GM12865 (cell line): Measurements from ENCODE around the gene CEP164.

Source experiments
- DNase-seq: peaks from one replicate; pipeline ENCODE4 v3.0.0; 2010; ENCODE audit warnings: low read depth
- H3K4me3 ChIP-seq: 2 replicates; pipeline ENCODE4 v1.5.1; 2011; ENCODE audit warnings: mild to moderate bottlenecking, low read depth, low read length, control low read depth
- TF ChIP-seq, protein P1 (sequence below): IDR thresholded peaks from 2 replicates; pipeline ENCODE4 v1.5.1; 2011; ENCODE audit warnings: low read length, control low read depth, low read depth, inconsistent platforms; ENCODE audit not compliant: insufficient read depth; ENCODE audit errors: missing control alignments

CEP164 gene

DNA sequence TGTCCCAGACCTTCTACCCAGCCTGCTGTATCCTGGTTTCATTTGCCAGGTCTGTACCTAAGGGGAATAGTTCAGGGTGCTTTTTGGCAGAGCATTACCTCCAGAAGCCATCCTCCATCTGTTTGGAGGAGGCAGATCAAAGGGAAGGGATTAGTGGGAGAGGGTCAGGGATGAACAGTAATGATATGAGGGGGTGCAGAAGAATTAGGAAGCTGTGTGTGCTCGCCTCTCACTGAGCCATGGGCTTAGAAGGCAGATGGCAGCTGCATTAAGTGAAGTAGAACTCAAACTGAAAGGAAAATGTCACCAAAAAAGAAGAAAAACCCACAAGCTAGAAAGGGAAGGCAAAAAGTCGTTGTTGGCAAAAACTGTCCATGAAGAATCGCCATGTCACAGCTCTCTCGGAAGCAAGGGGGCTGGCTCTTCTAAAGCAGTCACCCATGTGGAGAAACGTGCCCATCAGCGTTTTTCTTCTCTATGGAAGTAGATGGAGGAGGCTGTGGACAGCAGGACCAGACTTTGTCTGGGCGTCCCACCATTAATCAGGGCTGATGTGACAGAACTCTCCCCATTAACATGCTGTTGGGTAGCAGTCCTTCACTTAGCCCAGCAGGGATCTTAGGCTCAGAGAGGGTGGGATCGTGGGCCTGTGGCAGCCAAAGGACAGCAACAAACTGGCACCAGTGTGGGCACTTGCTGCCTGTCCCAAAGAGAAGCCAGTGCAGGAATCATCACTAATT is 46.8 kb downstream of the CEP164 start:
- no peak for DNase-seq
- TF ChIP-seq, protein P1, sequence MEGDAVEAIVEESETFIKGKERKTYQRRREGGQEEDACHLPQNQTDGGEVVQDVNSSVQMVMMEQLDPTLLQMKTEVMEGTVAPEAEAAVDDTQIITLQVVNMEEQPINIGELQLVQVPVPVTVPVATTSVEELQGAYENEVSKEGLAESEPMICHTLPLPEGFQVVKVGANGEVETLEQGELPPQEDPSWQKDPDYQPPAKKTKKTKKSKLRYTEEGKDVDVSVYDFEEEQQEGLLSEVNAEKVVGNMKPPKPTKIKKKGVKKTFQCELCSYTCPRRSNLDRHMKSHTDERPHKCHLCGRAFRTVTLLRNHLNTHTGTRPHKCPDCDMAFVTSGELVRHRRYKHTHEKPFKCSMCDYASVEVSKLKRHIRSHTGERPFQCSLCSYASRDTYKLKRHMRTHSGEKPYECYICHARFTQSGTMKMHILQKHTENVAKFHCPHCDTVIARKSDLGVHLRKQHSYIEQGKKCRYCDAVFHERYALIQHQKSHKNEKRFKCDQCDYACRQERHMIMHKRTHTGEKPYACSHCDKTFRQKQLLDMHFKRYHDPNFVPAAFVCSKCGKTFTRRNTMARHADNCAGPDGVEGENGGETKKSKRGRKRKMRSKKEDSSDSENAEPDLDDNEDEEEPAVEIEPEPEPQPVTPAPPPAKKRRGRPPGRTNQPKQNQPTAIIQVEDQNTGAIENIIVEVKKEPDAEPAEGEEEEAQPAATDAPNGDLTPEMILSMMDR = no peak
- H3K4me3 ChIP-seq = no peak overlapping the region

GRCh38 chr11:117375960-117376359 is 48.3 kb downstream of the CEP164 start:
- TF ChIP-seq, protein P1 = no peak
- DNase-seq = no peak
- no peak overlapping the region for H3K4me3 ChIP-seq

DNA sequence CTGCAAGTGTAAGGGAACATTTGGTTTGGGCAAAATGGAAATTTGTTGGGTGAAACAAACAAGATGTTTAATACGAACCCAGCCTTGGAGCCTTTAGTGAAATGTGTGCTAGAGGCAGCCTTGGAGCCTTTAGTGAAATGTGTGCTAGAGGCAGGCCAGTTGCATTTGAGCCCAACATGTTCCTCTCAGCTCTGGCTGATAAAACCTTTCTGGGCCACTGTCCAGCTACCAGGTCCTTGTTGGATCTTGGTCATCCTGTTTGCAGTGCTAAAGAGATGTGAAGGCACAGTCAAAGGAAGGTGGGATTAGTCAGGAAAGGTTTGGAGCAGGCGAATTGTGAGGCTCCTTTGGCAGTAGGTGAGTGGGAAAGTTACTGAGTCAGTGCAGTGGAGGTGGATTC is 48.9 kb downstream of the CEP164 start:
- DNase-seq = no peak
- H3K4me3 ChIP-seq = no peak overlapping the region
- TF ChIP-seq, protein P1 = no peak

DNA sequence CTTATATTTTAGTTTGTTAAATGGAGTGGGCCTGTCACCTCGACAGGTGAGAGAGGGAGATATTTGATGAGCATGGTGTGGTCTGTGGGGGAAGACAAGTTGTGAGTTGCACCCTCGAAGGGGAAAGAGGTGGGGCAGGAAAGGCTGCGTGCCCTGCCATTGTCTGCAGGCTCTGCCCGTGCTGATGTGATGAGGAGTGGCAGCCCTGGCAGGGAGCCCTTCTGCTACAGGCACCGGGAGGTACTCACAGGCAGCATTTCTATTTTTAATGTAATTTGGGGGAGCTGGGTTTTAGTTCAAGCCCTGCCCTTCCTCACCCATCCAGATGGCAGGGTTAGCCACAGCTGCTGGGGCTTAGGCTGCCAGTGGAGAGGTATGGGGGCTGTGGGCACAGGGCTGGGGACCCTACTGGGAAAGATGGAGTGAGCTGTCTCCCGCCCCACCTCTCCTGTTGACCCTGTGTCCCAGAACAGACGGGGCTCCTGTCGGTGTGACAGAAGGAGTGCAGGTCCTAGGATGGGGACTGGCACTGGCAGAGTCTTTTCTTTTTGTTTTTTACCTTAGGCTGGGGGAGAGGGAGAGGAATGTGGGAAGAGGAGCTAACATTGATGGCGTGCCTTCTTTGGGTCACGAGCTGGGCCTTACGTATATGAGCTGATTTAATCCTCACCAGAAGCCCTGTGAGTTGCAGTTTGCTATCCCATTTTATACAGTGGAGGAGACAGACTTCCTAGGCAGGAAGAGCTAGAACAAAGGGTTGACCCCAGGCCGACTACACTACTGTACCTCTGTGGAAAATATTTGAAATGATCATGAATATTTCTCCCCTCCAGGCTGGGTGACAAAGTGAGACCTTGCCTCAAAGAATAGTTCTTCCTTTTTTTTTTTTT is 51.6 kb downstream of the CEP164 start:
- H3K4me3 ChIP-seq = no peak overlapping the region
- TF ChIP-seq, protein P1 = no peak
- no peak for DNase-seq

DNA sequence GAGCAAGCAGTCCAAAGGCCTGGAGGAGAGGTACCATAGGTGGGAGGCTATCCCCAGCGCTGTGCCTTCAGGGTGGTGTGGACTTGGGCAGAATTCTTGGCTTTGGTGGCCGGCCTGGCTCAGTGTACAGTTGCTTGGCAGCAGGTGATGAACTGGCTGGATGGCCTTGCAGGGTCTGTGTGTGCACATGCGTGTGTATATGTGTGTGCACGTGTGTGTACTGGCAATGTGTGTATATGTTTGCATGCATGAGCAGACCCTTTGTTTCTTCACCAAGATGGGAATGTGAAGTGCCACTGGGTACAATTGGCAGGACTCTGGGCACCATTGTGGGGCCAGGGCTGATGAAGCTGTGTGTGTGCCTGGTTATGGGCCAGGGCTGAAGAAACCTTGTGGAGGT is 53.0 kb downstream of the CEP164 start:
- DNase-seq = no peak
- no peak overlapping the region for H3K4me3 ChIP-seq
- TF ChIP-seq, protein P1 = no peak

DNA sequence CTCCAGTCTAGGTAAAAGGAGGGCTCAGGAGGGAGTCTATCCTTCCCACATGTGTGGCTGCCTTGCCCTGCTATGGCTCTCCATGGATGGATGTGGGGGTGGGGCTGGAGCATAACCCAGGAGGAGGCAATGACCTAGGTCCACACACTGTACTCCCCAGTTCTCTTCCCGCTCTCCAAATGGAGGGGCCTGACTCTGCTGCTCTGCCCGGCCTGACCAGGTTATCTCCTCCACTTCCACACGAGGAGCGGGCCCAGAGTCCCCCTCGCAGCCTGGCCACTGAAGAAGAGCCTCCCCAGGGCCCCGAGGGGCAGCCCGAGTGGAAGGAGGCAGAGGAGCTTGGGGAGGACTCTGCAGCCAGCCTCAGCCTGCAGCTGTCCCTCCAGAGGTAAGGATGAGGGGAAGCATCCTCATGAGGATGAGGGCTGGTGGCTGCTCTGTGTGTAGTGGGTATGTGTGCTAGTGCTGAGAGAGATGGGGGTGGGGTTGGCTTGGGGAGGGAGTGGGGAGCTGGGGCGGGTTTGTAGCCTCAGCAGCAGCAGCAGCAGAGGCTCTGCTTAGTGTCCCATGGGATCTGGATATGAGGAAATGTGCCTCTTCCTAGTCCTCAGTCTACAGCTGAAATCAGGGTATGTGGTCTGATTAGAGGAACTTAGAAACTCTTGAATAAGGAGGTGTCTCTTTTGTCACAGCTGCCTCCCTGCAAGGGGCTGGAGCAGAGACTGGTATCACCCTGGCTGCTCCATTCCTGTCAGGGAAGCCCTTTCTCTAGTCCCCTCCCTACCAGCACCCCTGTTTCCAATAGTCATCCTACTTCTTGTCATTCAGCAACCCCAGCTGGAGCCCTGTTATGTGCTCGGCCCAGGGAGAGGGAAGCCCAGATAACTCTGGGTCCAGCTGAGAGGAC is 54.1 kb downstream of the CEP164 start:
- no peak overlapping the region for H3K4me3 ChIP-seq
- TF ChIP-seq, protein P1 = no peak
- DNase-seq = no peak
